GM12872 (cell line): ENCODE results near the gene LRFN2.

Experiments used
- CTCF ChIP-seq: IDR thresholded peaks from 3 replicates; pipeline ENCODE4 v1.5.1; 2011; ENCODE audit warnings: low read depth, mild to moderate bottlenecking, low read length, moderate library complexity; ENCODE audit not compliant: insufficient read depth

Gene LRFN2

GRCh38 chr6:40387127-40387870 lies 199.9 kb downstream of the LRFN2 start:
- TF ChIP-seq CTCF = no peak

- TF ChIP-seq CTCF = no peak
Observed at GRCh38 chr6:40386200-40386599, 201.0 kb downstream of the LRFN2 start.

GRCh38 chr6:40383348-40384115 lies 203.6 kb downstream of the LRFN2 start:
- TF ChIP-seq CTCF = no peak

- TF ChIP-seq CTCF = no peak
Observed at GRCh38 chr6:40380271-40380670, 206.9 kb downstream of the LRFN2 start.

GRCh38 chr6:40379811-40380210 lies 207.4 kb downstream of the LRFN2 start:
- no peak for TF ChIP-seq CTCF

- no peak for TF ChIP-seq CTCF
Observed at GRCh38 chr6:40378725-40379074, 208.5 kb downstream of the LRFN2 start.

- TF ChIP-seq CTCF = no peak
Observed at GRCh38 chr6:40378071-40378724, 209.0 kb downstream of the LRFN2 start.
